Fibroblast of mammary gland (primary cell): Measurements from ENCODE around the gene RPS2.

Experiments
- DNase-seq: peaks from one replicate; pipeline ENCODE4 v3.0.0-alpha.2; 2010; ENCODE audit warnings: low read depth
- H3K4me3 ChIP-seq: 2 replicates; pipeline ENCODE4 v1.5.1; 2011; ENCODE audit warnings: low read depth, mild to moderate bottlenecking, low read length, moderate library complexity; ENCODE audit not compliant: control insufficient read depth
- CTCF ChIP-seq: conservative IDR thresholded peaks from 2 replicates; pipeline ENCODE4 v1.5.1; 2011; ENCODE audit warnings: low read depth, low read length, inconsistent platforms; ENCODE audit not compliant: control insufficient read depth, insufficient read depth

Gene RPS2

GRCh38 chr16:1985466-1986150 is 21.0 kb upstream of the RPS2 start:
- no peak for TF ChIP-seq CTCF
- H3K4me3 ChIP-seq, result no peak overlapping the region
- no peak for DNase-seq

- DNase-seq, result no peak
- H3K4me3 ChIP-seq, result peak overlapping the region; percentile 70
- no peak for TF ChIP-seq CTCF
These were observed 20.0 kb upstream of the RPS2 start for GRCh38 chr16:1984347-1985225.

GRCh38 chr16:1983544-1984346 is 19.1 kb upstream of the RPS2 start, which contains the start of gene GFER:
Gene GFER, plus strand, starts transcription at chr16:1984193. Its CDS starts 26 bp downstream, at chr16:1984219.
- peak; percentile 89 for DNase-seq
- TF ChIP-seq CTCF, result peak; percentile 22

GRCh38 chr16:1982991-1983543 is 18.4 kb upstream of the RPS2 start:
- DNase-seq, result no peak
- no peak for TF ChIP-seq CTCF
- no peak overlapping the region for H3K4me3 ChIP-seq

More at GRCh38 chr16:1983544-1984346, 19.1 kb upstream of the RPS2 start, which contains the start of gene GFER:
- H3K4me3 ChIP-seq, result peak within 1 kb of the TSS; percentile 70

- H3K4me3 ChIP-seq, result no peak overlapping the region
- TF ChIP-seq CTCF, result no peak
- DNase-seq, result no peak
These were observed 17.4 kb upstream of the RPS2 start for GRCh38 chr16:1982013-1982433.

- no peak for DNase-seq
- no peak for TF ChIP-seq CTCF
- no peak within 1 kb of the TSS for H3K4me3 ChIP-seq
These were observed 16.8 kb upstream of the RPS2 start, which contains the start of gene NOXO1 for GRCh38 chr16:1981398-1981836. Gene NOXO1, minus strand, starts transcription at chr16:1981469. Its CDS starts 290 bp downstream, at chr16:1981179.
